Stimulated activated CD8-positive, alpha-beta memory T cell treated with anti-CD3 and anti-CD28 coated beads, Interleukin-4, amount 100 ng/mL, for 24 hours (primary cell): ENCODE results near the gene LTB.
A peak's percentile ranks its signal among the peaks of the same experiment; 100 is the strongest.

Experiments
- DNase-seq: peaks from one replicate; pipeline ENCODE4 v3.0.0-alpha.2; 2020; ENCODE audit warnings: low read depth

The LTB gene

DNA sequence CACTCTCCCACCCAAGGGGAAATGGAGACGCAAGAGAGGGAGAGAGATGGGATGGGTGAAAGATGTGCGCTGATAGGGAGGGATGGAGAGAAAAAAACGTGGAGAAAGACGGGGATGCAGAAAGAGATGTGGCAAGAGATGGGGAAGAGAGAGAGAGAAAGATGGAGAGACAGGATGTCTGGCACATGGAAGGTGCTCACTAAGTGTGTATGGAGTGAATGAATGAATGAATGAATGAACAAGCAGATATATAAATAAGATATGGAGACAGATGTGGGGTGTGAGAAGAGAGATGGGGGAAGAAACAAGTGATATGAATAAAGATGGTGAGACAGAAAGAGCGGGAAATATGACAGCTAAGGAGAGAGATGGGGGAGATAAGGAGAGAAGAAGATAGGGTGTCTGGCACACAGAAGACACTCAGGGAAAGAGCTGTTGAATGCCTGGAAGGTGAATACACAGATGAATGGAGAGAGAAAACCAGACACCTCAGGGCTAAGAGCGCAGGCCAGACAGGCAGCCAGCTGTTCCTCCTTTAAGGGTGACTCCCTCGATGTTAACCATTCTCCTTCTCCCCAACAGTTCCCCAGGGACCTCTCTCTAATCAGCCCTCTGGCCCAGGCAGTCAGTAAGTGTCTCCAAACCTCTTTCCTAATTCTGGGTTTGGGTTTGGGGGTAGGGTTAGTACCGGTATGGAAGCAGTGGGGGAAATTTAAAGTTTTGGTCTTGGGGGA, 6.1 kb downstream of the LTB start:
- no peak for DNase-seq

DNA sequence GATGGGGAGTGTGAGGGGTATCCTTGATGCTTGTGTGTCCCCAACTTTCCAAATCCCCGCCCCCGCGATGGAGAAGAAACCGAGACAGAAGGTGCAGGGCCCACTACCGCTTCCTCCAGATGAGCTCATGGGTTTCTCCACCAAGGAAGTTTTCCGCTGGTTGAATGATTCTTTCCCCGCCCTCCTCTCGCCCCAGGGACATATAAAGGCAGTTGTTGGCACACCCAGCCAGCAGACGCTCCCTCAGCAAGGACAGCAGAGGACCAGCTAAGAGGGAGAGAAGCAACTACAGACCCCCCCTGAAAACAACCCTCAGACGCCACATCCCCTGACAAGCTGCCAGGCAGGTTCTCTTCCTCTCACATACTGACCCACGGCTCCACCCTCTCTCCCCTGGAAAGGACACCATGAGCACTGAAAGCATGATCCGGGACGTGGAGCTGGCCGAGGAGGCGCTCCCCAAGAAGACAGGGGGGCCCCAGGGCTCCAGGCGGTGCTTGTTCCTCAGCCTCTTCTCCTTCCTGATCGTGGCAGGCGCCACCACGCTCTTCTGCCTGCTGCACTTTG, 6.8 kb downstream of the LTB start, which contains the start of gene TNF:
TSS of gene TNF (plus strand) at position 231 of the 567 bp plus-strand sequence. CDS start at position 408, 177 bp downstream.
- peak; percentile 67 for DNase-seq

- DNase-seq, result no peak
These were observed 7.8 kb downstream of the LTB start for GRCh38 chr6:31574106-31575061.

DNA sequence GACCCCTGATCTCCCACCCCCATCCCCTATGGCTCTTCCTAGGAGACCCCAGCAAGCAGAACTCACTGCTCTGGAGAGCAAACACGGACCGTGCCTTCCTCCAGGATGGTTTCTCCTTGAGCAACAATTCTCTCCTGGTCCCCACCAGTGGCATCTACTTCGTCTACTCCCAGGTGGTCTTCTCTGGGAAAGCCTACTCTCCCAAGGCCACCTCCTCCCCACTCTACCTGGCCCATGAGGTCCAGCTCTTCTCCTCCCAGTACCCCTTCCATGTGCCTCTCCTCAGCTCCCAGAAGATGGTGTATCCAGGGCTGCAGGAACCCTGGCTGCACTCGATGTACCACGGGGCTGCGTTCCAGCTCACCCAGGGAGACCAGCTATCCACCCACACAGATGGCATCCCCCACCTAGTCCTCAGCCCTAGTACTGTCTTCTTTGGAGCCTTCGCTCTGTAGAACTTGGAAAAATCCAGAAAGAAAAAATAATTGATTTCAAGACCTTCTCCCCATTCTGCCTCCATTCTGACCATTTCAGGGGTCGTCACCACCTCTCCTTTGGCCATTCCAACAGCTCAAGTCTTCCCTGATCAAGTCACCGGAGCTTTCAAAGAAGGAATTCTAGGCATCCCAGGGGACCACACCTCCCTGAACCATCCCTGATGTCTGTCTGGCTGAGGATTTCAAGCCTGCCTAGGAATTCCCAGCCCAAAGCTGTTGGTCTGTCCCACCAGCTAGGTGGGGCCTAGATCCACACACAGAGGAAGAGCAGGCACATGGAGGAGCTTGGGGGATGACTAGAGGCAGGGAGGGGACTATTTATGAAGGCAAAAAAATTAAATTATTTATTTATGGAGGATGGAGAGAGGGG, 8.8 kb downstream of the LTB start:
- DNase-seq, result no peak

- DNase-seq, result peak; percentile 73
These were observed 9.9 kb downstream of the LTB start, which contains the start of gene LTA for GRCh38 chr6:31572041-31572911. Gene LTA, plus strand, starts transcription at chr6:31572289. Its CDS starts 454 bp downstream, at chr6:31572743.

DNA sequence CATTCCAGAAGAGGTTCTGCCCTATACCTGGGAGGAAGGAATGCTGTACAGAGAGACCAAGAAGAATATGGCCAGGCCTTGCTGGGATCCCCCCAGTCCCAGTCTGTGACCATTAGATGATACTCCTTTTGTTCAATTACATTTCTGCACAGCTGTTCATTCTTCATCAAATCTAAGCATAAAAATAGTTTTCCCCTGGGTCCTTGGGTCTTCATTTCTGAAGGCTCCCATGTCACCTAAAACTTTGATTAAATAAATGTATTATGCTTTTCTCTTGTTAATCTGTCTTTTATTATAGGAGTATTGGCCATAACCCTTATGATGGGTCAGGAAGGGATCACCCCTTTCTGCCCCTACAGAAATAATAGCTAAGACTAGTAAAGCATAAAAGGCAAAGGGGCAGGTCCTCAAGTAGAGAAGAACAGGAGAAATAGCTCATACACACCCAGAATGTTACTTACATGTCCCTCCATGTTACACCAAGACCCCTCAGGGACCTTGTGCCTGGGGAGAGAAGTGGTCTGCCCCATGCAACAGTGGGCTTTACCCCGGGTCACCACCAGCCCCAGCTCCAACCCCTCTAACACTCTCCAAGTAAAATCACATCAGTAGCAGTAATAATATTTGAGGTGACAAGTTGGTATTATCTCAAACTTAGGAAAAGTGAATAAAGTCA, 12.2 kb downstream of the LTB start:
- no peak for DNase-seq

GRCh38 chr6:31568537-31568961, 13.7 kb downstream of the LTB start:
- DNase-seq, result no peak

- DNase-seq, result no peak
These were observed 14.5 kb downstream of the LTB start for GRCh38 chr6:31567531-31568370.

DNA sequence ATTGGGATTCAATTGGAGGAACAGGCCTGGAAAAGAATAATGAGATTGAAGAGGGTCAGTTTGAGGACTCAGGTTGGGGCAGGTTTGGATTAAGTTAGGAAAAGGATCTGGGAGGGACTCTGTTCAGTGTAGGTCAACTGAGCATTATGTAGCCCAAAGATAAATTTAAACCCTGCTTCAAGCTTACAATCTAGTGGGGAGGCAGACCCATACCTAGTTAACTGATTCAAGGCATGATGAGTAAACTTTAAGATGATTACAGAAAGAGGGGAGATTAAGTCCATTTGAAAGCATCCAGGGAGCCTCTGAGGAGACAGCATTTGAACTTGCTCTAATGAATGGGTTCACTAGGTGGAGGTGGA, 21.5 kb downstream of the LTB start:
- no peak for DNase-seq

GRCh38 chr6:31559958-31560696, 22.1 kb downstream of the LTB start:
- no peak for DNase-seq

DNA sequence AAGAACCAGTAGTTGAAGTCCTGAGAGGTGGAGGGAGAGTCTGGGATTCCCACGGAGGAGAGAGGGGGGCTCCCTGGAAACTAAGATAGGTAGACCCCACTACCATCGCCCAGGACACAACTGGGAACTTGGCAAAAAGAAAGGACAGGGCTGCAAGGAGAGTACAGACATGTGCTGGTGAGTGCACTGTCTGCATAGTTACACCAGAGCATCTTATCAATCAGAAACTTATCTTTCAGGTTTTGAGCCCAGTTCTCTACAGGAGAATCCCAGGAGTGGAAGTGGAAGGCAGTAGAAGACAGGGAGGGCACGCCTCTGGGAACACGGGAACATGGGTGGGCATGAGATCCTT, 22.6 kb downstream of the LTB start:
- DNase-seq, result no peak

GRCh38 chr6:31558631-31559500, 23.4 kb downstream of the LTB start:
- DNase-seq, result no peak

- no peak for DNase-seq
These were observed 24.0 kb downstream of the LTB start for GRCh38 chr6:31558318-31558625.

- DNase-seq, result no peak
These were observed 24.5 kb downstream of the LTB start for GRCh38 chr6:31557443-31558317.

- no peak for DNase-seq
These were observed 25.9 kb downstream of the LTB start for GRCh38 chr6:31556307-31556706.

GRCh38 chr6:31551371-31551770, 30.9 kb downstream of the LTB start:
- peak; percentile 44 for DNase-seq

DNA sequence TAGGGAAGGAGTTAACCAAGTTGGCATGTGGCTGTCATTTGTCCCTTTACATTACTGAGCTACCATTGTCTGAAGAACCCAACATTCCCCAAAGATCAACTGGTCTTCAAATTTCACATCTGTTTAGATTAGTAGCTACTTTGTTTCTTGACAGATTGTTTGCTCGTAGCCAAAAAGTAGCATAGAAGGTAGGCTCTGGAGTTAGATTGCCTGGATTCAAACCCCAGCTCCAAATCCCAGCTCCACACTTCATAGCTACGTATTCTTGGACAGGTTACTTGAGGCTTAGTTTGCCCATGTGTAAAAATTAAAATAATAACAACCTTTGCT, 33.7 kb downstream of the LTB start:
- no peak for DNase-seq
